Measurements from ENCODE around the gene GGCX.

DNA sequence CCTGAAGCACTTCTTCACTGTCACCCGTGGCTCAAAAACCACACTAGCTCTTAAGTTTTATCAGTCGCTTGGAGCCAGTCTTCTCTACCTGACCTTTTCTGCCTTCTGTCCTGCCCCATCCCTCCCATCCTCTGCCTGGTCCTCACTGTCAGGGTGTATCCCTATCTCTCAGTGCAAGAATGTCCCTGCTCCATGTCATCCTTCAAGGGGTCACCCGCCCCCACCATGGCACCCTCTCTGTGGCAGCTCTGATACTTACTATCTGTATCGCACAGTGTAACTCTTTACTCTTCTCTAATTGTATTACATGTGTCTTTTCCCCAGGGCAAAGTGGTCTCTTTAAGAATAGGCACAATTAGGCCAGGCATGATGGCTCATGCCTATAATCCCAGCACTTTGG is 27.4 kb upstream of the GGCX start:
- TF ChIP-seq POLR2A (IDR thresholded peaks at IDR 0.05): no peak
- TF ChIP-seq, protein P1, sequence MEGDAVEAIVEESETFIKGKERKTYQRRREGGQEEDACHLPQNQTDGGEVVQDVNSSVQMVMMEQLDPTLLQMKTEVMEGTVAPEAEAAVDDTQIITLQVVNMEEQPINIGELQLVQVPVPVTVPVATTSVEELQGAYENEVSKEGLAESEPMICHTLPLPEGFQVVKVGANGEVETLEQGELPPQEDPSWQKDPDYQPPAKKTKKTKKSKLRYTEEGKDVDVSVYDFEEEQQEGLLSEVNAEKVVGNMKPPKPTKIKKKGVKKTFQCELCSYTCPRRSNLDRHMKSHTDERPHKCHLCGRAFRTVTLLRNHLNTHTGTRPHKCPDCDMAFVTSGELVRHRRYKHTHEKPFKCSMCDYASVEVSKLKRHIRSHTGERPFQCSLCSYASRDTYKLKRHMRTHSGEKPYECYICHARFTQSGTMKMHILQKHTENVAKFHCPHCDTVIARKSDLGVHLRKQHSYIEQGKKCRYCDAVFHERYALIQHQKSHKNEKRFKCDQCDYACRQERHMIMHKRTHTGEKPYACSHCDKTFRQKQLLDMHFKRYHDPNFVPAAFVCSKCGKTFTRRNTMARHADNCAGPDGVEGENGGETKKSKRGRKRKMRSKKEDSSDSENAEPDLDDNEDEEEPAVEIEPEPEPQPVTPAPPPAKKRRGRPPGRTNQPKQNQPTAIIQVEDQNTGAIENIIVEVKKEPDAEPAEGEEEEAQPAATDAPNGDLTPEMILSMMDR (IDR thresholded peaks at IDR 0.05): no peak
